D721Med (cell line): ENCODE measurements around the gene DAGLB.
"Not testable (repeated sequence)": the region's sequence is repeated elsewhere in the genome, so short reads cannot be mapped to it uniquely, and the experiment has no call there.

Experiments
- DNase-seq: peaks from one replicate; pipeline ENCODE4 v3.0.0; 2011; ENCODE audit warnings: low spot score; ENCODE audit not compliant: insufficient read length
- FAIRE-seq: peaks from 2 replicates; lab custom pipeline; 2011; peaks lifted over from hg19 to GRCh38; lab: Jason Lieb, UNC
- CTCF ChIP-seq: IDR thresholded peaks from 2 replicates; pipeline ENCODE4 v1.5.1; 2012; ENCODE audit warnings: mild to moderate bottlenecking, control low read depth; ENCODE audit not compliant: insufficient read depth; ENCODE audit errors: missing control alignments

The DAGLB gene

GRCh38 chr7:6406121-6406520 lies 41.6 kb downstream of the DAGLB start:
- FAIRE-seq (no peak), DNase-seq (no peak)
- no peak for TF ChIP-seq CTCF

GRCh38 chr7:6403907-6404306 lies 43.8 kb downstream of the DAGLB start:
- no peak for FAIRE-seq
- TF ChIP-seq CTCF: no peak

GRCh38 chr7:6402741-6403140 lies 45.0 kb downstream of the DAGLB start:
- no peak for DNase-seq
- FAIRE-seq: no peak
- TF ChIP-seq CTCF: no peak

More at GRCh38 chr7:6403907-6404306, 43.8 kb downstream of the DAGLB start:
- no peak for DNase-seq

- no peak for DNase-seq
- FAIRE-seq: no peak
- no peak for TF ChIP-seq CTCF
These were observed 45.7 kb downstream of the DAGLB start for GRCh38 chr7:6402041-6402440.

GRCh38 chr7:6401536-6401935 lies 46.2 kb downstream of the DAGLB start:
- FAIRE-seq (no peak), DNase-seq (no peak)
- TF ChIP-seq CTCF: no peak

GRCh38 chr7:6400243-6401105 lies 47.3 kb downstream of the DAGLB start:
- DNase-seq: not testable (repeated sequence)

GRCh38 chr7:6399351-6399750 lies 48.4 kb downstream of the DAGLB start:
- FAIRE-seq: no peak
- no peak for DNase-seq
- no peak for TF ChIP-seq CTCF

More at GRCh38 chr7:6400243-6401105, 47.3 kb downstream of the DAGLB start:
- not testable (repeated sequence) for FAIRE-seq
